Inflammatory macrophage treated with lipopolysaccharide for 4 hours (primary cell): ENCODE data around the gene ARRDC1.
"Not testable (repeated sequence)": the region's sequence is repeated elsewhere in the genome, so short reads cannot be mapped to it uniquely, and the experiment has no call there.

Experiments
- DNase-seq: peaks from one replicate; pipeline ENCODE4 v3.0.0-alpha.2; 2020

ARRDC1 gene

DNA sequence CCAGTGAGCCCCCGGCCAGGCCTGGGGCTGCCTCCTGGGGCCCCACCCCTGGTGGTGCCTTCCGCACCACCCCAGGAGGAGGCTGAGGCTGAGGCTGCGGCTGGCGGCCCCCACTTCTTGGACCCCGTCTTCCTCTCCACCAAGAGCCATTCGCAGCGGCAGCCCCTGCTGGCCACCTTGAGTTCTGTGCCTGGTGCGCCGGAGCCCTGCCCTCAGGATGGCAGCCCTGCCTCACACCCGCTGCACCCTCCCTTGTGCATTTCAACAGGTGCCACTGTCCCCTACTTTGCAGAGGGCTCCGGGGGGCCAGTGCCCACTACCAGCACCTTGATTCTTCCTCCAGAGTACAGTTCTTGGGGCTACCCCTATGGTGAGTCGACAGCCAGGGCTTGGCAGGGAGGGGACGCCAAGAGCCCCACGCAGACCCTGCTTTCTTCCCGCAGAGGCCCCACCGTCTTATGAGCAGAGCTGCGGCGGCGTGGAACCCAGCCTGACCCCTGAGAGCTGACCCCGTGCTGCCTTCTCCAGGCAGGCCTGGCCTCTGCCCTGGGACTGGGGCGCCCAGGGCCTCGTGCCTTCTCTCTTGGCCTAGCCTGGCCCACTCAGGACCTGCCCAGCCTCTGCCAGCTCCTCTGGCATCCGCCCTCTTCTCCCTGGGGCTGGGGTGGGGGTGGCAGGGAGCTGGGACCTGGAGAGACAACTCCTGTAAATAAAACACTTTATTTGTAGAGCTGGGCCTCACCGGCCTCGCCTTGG lies 9.3 kb downstream of the ARRDC1 start:
- no peak for DNase-seq

DNA sequence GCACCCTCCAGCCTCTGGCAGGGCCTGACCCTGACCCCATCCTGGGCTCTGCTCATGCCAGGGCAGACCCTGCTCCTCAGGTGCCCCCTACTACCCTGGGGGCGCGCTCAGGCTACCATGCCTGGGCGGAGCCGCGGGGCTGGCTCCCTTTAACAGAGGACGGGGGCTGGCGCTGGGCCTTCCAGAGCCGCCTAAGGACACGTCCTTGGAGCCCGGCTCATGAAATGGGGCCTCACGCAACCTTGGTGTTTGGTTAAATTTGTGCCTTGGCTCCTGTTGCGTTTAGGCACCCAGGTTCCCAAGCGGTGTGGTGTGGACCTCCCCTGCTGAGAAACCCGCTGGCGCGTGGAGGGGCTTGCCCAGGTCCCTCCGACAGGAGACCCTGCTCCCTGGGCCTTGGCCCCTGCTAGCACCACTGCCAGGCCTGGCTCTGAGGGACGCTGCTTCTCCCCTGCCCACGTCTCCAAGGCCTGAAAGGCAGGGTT lies 9.9 kb downstream of the ARRDC1 start:
- no peak for DNase-seq

DNA sequence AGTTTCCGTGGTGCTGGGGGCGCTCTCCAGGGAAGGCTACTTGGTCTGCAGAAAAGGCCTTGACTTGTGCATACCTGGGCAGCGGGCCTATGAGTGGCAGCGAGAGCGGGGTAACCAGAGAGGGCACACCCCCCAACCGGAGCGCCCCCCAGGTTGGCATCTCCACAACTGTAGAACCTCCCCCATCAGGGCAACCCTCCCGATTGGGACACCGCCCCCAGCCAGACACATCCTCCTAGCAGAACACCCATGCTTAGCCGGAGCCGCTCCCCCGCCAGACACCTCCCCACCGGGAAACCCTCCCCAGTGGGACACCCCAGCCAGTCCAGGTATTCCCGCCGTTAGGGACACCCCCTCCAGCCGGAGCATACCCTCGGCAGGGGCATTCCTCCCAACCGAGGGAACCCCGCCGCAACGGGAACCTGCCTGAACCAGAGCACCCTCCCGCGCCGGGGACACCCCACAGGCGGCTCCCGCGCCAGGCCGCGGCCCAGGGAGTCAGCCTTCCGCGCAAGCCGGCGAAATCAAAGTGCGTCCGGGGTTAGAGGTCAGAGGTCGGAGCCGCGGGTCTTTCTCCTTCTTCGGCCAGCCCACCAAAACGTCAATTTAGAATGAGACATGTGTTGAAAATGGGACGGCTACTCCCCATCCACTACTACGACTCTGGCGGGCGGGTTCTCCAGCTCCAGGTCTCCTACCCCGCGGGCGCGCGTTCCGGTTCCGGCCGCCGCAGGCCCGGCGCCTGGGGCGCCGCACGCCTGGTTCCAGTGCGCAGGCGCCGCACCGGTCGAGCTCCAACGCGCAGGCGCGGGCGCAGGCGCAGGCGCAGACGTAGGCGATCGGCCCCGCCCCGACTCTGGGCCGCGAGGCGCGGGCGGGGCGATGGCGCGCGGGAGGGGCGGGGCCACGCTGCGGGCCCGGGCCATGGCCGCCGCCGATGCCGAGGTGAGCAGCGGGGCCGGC lies 12.9 kb downstream of the ARRDC1 start, which contains the start of gene EHMT1:
TSS of gene EHMT1 (plus strand) at position 901 of the 963 bp plus-strand sequence. CDS start at position 925, 24 bp downstream.
- DNase-seq, result peak; percentile 90

DNA sequence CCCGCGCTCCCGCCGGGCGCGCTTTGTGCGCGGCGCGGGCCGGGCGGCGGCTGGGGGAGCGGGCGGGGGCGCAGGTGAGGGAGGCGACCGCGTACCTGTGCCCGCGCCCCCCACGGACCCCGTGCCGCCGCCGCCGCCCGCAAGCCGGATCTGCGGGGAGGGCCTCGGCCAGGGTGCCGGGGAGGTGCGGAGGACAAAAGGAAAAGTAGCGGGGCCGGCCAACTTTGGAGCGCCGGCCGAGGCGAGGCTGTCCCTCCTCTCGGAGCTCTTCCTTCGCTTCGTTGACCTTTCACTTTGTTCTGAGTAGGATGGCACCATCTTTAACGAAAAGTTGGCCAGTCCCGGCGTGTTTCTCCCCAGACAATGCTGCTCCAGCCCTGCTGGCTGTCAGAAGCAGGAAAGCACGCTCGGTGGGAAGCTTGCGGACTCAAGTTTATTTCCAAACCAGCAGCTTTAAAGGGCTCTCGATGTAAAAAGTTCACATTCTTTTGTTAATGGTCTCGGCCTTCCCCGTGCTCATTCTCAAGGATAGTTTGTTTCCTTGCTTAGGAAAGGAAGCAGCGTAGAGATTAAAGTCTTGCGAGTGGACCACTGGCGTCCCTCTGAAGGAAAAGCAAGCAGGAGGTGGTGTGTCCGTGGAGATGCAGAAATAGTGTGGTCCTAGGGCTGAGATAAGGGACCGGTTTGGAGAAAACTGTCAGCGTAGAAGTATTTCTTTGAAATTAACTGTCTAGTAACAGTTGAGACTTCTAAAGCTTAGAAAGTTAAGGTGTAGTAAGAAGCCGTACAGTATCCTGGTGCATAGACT lies 14.0 kb downstream of the ARRDC1 start:
- DNase-seq, result peak; percentile 57

DNA sequence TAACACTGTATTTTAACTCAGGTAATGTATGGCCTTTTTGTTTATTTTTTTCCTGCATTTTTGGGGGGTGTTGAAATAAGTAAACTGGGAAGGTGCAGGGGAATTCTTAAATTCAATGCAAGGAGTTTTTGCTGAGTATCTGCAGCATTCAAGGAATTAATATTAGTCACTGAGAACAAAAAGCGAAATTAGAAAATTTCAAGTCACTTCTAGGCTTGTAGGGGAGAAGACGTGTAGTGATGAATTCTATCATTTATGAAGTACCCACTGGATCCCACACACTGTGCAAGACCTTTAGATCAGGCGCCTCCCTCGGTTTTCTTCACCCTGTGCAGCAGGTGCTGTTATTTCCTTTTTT lies 14.5 kb downstream of the ARRDC1 start:
- peak; percentile 18 for DNase-seq

DNA sequence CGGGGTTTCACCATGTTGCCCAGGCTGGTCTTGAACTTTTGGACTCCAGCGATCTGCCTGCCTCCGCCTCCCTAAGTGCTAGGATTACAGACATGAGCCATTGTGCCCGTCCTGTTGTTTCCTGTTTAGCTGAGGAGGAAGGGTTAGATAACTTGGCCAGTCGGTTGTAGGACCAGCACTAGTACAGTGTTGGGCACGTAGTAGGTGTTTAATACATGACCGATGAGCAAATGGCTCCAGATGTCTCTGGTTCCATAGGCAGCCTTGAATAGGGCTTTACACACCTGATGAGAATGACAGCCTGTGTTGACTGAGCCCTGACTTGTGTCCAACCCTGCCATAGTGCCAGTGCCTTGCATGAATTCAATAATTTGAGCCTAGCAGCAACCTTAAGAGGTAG lies 15.1 kb downstream of the ARRDC1 start:
- no peak for DNase-seq

DNA sequence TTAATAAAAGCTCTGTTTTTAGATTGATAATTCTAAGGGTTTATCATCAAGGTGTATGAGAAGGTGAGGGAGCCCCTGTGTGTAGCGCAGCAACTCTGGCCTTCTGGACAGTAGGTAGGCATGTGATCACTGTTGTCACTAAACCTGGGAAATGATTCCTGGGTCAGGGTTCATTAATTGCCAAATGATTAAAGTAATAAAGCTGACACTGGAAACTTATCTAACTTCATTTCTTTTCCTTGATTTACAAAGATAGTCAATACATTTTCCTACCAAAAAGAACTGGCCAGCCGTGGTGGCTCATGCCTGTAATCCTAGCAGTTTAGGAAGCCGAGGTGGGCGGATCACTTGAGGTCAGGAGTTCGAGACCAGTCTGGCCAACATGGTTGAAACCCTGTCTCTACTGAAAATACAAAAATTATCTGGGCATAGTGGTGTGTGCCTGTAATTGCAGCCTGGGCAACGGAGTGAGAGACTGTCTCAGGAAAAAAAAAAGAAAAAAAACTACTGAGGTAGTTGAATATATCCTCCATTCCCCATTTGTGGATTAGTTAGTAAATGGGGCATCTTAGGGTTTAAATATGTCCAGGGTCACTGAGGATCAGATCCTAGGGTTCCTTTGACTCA lies 15.8 kb downstream of the ARRDC1 start:
- peak; percentile 16 for DNase-seq

DNA sequence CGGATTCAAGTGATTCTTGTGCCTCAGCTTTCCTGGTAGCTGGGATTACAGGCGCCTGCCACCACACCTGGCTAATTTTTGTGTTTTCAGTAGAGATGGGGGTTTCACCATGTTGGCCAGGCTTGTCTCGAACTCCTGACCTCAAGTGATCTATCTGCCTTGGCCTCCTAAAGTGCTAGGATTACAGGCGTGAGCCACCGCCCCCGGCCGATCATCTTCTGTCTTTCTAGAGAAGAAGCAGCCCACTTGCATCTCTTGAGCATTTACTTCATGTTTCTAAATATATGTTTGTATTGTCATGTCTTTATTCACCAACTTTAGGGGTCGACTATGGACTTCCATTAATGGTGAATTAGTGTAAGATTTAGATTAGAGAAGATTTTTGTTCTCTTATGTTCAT lies 16.7 kb downstream of the ARRDC1 start:
- DNase-seq, result not testable (repeated sequence)

DNA sequence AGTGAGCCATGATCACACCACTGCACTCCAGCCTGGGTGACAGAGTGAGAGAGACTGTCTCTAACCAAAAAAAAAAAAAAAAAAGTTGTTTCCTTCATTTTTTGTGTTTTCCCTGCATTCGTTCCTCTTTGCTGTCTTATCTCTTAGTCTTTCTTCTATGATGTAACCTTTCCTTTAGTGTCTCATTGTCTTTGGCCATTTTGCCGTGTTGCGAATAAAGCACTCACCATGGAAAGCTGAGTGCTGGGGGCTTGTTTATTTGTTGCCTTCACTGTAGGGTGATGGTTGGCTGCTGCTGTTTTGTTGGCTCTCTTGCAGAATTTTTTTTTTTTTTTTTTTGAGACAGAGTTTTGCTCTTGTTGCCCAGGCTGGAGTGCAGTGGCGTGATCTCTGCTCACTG lies 21.0 kb downstream of the ARRDC1 start:
- DNase-seq, result peak; percentile 22

DNA sequence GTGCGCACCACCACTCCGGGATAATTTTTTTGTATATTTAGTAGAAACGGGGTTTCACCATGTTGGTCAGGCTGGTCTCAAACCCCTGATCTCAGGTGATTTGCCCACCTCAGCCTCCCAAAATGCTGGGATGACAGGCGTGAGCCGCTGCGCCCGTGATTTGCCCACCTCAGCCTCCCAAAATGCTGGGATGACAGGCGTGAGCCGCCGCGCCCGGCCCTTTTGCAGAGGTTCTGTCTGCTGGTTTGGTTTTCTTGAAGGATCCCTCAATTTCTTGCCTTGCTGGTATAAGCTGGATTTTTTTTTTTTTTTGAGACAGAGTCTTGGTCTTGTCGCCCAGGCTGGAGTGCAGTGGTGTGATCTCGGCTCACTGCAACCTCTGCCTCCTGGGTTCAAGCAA lies 21.9 kb downstream of the ARRDC1 start:
- DNase-seq, result not testable (repeated sequence)

DNA sequence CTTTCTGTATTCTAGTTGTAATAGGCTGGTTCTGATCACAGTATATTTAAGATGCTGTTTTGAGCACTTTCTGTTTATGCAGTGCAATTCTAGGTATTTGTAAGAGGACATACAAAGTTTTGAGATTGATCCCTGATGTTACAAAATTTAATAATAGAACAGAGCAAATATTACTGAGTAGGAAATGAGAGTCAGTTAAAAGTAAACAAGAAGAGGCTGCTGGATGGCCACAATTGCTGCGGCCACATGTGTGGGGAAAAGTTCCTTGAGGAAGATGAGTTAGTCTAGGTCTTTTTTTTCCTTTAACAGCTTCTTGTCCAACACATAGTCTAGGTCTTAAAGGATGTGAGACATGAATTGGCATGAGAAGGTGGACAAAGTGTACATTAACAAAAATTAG lies 24.6 kb downstream of the ARRDC1 start:
- DNase-seq, result no peak

DNA sequence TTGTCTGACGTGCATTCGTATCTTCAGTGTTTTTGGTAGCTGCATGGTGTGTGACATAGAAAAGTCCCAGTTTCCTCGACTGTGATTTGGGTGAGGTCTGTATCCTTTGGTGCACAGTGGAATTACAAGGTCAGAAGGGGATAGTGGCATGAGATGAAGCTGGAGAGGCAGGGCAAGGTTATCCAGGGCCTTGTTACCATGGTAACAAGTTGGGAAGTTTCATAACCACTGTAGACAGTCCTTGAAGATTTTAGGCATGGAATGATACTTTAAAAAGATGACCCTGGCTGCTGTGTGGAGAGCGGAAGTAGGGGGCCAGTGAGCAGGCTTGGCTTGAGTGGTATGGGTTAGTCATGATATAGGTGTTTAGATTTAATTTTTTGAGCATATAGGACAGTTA lies 25.2 kb downstream of the ARRDC1 start:
- DNase-seq, result peak; percentile 11

DNA sequence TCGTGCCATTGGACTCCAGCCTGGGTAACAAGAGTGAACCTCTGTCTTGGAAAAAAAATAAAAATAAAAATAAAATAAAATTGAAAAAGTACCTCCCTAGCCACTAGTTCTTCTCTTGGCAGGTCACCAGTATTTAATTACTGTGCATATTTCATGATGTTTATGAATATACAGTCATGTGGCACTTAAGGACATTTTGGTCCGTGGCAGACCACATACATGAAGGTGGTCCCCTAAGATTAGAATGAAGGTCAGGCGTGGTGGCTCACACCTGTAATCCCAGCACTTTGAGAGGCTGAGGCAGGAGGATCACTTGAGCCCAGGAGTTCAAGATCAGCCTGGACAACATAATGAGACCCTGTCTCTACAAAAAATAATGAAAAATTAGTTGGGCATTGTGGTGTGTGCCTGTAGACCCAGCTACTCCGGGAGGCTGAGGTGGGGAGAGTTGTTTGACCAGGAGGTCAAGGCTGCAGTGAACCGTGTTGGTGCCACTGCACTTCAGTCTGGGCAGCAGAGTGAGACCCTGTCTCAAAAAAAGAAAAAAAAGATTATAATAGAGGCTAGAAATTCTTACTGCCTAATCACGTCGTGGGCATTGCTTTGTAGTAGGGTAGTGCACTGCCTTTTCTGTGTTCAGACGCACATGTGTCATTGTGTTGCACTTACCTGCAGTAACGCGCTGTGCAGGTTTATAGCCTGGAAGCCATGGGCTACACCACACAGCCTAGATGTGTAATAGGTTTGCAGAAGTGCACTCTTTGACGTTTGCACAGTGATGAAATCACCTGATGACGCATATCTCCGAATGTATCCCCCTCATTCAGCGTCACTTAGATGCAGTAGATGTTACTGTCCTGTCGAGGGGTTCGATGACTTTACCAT lies 26.1 kb downstream of the ARRDC1 start:
- DNase-seq, result peak; percentile 29

DNA sequence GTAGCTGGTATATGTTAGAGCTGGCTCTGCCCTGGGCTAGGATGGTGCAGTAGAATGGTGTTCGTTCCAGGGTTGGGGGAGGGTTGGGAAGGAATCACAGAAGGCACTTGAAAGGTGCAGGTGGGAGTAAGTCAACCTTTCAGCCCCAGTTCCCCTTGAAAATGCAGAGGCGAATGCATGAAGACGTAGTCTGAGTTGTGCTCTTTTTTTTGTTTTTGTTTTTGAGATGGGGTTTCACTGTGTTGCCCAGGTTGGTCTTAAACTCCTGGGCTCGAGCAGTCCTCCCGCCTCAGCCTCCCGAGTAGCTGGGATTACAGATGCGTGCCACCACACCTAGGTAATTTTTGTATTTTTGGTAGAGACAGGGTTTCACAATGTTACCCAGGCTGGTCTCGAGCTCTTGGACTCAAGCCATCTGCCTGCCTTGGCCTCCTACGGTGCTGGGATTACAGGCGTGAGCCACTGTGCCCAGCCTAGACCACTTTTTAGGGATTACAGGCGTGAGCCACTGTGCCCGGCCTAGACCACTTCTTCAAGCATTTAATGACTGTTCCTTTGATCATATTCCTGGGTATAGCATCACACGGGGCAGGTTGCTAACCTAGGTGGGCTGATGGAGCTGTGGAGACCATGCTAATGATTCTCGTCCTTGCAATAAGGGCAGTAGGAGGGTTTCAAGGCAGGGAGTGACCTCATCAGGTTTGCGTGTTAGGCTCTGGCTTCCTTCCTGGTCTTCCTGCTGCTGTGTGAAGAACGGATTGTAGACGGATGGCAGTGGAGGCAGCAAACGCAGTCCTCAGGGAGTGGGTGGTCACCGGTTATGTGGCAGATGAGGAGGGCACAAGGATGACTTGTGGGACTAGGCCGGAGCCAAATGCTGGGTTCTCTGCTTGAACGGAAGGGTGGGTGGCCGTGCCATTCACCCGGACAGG lies 27.0 kb downstream of the ARRDC1 start:
- peak; percentile 46 for DNase-seq

DNA sequence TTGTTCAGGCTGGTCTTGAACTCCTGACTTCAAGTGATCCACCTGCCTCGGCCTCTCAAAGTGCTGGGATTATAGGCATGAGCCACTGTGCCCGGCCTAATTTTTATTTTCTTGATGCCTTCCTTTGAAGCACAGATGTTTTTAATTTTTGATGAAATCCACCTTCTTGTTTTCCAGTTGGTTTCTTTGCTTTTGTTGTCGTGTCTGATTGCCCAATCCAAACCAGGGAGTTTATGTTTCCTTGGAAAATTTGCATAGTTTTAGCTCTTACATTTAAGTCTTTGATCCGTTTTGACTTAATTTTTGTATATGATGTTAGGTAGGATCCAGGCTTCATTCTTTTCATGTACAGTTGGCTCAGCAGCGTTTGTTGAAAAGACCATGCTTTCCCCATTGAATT lies 28.5 kb downstream of the ARRDC1 start:
- no peak for DNase-seq

DNA sequence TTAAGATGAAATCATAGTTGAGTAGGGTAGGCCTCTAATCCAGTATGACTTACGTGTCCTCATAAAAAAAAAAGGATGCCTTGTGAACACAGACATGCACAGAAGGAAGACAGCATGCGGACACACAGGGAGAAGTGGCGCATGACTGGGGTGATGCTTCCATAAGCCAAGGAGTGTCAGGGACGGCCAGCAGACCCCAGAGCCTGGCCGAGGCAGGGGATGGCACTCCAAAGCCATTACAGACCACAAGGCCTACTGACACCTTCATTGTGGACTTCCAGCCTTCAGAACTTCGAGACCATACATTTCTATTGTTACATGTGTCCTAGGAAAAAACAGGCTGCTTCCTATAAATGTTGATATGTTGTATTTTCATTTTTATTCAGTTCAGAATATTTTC lies 33.2 kb downstream of the ARRDC1 start:
- no peak for DNase-seq

DNA sequence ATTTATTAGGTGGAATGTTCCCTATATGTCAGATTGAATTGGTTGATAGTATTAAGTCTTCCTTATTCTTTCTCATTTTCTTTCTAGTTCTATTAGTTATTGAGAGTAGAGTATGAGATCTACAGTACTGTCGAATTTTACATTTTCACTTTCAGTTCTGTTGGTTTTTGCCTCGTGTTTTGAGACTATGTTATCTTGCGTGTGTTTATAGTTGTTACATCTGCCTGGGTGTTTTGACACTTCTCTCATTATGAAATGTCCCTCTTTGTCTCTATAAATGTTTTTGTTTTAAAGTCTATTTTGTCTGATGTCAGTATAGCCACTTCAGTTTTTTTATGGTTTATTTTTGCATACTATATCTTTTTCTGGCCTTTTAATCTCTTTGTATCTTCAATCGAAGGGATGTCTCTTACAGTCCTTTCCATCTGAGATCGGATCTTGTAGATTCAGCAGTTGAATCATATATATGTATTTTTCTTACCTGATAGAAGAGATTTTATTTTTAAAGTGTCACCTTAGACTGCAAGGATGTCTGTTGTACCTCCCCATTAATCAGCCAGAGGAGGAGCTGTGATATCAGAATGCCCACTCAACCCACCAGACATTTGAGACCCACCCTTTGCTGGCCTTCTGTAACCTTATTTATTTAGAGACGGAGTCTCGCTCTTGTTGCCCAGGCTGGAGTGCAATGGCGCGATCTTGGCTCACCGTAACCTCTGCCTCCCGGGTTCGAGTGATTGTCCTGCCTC lies 34.0 kb downstream of the ARRDC1 start:
- DNase-seq, result peak; percentile 86

DNA sequence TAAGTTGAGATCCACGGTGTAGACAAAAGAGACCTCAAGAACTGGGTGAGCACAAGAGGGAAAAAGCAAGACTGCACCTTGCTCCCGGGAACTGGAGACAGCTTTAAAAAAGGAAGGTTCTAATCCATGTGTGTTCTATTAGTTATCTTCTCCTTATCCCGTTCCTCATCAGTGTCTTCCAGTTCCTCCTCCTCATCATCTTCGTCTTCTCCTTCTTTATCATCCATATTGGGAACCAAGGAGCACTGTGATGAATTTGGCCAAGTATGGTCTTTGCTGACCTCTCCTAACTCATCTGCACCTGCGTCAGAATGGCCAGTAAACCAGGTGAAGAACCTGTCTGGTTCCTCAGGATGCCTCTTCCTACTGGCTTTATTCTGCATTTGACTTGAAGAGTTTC lies 35.4 kb downstream of the ARRDC1 start:
- DNase-seq, result no peak

DNA sequence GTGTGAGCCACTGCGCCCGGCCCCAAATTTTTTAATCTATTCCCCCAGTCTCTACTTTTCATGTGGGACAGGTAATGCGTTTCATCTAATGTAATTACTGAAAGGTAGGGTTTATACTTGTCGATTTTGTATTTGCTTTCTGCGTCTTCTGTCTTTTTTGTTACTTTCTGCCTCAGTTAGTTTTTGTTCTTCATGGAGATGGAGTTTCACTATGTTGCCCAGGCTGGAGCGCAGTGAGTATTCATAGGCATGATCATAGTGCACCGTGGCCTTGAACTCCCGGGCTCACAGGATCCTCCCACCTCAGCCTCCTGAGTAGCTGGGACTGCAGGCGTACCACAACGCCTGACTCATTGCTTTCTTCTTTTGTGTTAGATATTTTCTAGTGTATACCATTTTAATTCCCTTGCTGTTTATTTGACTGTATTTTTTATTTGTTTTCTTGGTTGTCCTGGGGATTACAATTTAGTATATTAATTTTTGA lies 36.7 kb downstream of the ARRDC1 start:
- no peak for DNase-seq
